ENCODE measurements around the gene DTNB.
A peak's percentile ranks its signal among the peaks of the same experiment; 100 is the strongest.

DNA sequence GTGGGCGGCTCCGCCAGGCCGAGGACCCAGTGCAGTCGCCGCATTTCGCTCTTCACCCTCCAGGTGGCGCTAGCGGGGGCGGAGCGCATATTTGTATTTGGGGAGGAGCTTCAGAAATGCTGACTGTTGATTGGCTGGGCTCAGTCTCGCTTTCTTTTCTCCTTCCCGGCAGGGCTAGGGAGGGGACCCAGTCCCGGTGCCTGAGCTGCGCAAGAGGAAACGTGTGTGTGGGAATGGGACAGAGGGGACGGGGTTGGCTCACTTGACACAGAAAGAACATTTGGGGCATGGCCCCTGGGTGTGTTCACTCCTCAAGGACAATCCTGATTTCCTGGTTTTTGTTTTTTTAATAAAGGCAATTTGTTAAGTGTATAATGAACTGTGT is 311.3 kb downstream of the DTNB start:
- TF ChIP-seq RFX5 (IDR thresholded peaks at IDR 0.05; ENCODE audit: low read length) (peak; percentile 75; the same call in 1 of the 2 replicates), CTCF (IDR thresholded peaks at IDR 0.05) (peak; percentile 98), MAX (IDR thresholded peaks at IDR 0.05; ENCODE audit: low read depth) (peak; percentile 51; the same call in 1 of the 2 replicates), EP300 (IDR thresholded peaks at IDR 0.05; ENCODE audit: borderline replicate concordance in 1 of 2, low read depth in 1 of 2, low read length in 1 of 2) (no peak), TCF12 (IDR thresholded peaks at IDR 0.05) (no peak), SMC3 (IDR thresholded peaks at IDR 0.05; ENCODE audit: low read depth, low read length) (peak; percentile 67), ZBTB33 (IDR thresholded peaks at IDR 0.05; ENCODE audit: borderline replicate concordance, low read depth) (no peak)
- TF ChIP-seq, protein P1, sequence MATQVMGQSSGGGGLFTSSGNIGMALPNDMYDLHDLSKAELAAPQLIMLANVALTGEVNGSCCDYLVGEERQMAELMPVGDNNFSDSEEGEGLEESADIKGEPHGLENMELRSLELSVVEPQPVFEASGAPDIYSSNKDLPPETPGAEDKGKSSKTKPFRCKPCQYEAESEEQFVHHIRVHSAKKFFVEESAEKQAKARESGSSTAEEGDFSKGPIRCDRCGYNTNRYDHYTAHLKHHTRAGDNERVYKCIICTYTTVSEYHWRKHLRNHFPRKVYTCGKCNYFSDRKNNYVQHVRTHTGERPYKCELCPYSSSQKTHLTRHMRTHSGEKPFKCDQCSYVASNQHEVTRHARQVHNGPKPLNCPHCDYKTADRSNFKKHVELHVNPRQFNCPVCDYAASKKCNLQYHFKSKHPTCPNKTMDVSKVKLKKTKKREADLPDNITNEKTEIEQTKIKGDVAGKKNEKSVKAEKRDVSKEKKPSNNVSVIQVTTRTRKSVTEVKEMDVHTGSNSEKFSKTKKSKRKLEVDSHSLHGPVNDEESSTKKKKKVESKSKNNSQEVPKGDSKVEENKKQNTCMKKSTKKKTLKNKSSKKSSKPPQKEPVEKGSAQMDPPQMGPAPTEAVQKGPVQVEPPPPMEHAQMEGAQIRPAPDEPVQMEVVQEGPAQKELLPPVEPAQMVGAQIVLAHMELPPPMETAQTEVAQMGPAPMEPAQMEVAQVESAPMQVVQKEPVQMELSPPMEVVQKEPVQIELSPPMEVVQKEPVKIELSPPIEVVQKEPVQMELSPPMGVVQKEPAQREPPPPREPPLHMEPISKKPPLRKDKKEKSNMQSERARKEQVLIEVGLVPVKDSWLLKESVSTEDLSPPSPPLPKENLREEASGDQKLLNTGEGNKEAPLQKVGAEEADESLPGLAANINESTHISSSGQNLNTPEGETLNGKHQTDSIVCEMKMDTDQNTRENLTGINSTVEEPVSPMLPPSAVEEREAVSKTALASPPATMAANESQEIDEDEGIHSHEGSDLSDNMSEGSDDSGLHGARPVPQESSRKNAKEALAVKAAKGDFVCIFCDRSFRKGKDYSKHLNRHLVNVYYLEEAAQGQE (IDR thresholded peaks at IDR 0.05; ENCODE audit: low read depth, low read length) = peak; percentile 6; the same call in 1 of the 2 replicates
- TF ChIP-seq, protein P2, sequence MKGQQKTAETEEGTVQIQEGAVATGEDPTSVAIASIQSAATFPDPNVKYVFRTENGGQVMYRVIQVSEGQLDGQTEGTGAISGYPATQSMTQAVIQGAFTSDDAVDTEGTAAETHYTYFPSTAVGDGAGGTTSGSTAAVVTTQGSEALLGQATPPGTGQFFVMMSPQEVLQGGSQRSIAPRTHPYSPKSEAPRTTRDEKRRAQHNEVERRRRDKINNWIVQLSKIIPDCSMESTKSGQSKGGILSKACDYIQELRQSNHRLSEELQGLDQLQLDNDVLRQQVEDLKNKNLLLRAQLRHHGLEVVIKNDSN (IDR thresholded peaks at IDR 0.05; ENCODE audit: borderline replicate concordance, low read depth) = no peak

Data from SK-N-SH (cell line).